Putamen (tissue), 1 donor: ENCODE data around the gene PHF19.

Experiments
- DNase-seq: peaks from one replicate; pipeline ENCODE4 v3.0.0-alpha.2; 2016; ENCODE audit warnings: low spot score

The PHF19 gene

DNA sequence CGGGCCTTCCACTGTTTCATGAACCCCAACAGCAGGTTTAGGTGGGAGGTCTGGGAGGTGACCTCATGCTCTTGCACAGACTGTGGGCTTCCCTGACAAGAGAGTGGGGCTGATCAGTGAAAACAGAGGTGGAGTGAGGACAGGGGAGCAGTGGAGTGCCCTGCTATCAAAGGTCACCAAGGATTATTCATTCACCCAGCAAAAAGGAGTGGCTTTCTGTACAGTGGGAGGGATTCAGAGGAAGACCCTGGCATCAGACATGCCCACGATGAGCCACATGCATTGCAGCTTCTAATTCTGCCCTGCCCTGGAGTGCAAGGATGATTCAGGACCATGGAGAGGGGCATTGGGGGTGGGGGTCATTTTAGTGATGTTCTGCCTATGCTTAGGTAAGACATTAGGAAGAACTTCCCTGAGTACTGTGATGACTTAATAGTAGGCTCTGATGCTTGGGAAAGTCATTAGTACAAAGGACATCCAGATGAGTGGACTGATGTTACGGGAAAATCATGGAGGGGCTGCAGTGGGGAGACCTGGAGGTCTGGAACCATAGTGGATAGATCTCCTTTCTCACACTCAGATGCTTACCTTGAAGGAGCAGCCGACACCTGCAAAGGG lies 36.8 kb upstream of the PHF19 start:
- no peak for DNase-seq

DNA sequence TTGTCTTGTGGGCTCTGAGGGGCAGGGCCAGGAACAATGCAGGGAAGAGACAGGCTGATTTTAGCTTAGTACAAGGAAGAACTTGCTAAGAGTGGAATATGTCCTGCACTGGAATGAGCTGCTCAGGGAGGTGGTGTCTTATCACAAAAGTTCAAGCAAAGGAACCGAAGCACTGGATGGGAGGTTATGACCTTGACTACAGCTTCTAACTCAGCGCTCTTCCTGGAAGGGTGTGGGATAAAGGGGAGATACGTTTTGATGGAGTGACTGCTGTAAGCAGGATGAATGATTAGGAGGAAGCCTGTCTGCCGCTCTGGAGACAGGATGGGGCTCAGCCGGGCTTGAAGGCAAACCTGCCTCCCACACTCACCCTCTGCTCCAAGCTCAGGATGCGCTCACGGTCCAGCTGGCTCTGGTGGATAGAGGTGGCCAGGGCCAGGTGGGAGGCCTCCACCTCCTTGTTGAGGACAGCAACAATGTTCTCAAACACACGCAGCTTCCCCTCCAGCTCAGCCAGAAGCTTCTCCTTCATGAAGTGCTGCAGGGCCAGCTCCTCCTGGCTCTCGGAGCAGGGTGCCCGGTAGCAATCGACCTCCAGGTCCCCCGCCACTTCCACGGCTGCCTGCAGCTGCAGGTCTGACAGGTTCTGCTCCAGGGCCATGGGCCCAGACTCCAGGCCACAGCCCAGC lies 36.1 kb upstream of the PHF19 start:
- DNase-seq, result no peak

DNA sequence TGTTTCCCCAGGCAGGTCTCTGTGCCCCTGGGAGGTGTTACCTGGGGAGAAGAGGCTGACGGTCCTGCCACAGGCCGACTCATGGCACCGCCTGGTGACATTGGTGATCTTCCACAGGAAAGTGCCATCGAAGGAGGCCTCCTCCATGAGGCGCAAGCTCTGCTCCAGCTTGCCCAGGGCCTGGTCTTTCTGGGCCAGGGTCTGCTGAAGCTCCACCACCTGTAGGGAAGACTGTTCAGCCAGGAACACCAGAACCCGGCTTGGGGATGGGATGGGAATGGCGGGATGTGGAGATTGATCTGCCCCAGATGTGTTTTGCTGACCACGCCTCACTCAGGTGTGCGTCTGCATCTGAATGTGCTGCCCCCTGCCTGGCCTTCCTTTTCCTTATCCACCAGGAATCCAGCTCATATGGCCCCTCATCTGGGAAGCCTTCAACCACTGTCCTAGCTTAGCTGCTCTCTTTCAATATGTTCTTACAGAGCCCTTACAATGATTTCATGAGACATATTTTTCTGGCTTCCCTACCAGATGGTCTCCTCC lies 34.4 kb upstream of the PHF19 start:
- no peak for DNase-seq

DNA sequence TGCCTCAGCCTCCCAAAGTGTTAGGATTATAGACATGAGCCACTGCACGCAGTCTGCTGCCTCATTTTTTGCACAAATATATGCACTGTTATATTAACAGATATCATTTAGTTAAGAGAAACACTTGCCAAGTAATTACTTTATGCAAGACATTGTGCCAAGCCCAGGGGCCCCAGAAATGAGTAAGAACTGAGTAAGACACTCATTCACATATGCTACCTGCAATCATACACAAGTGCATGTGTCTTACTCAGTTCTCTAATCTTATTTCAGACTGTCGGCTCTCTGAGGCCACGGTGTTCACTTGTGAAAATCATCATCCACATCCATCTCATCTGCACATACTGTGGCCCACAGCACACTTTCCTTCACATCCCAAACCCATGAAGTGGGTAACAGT lies 33.7 kb upstream of the PHF19 start:
- no peak for DNase-seq

- no peak for DNase-seq
Measured at GRCh38 chr9:120909904-120910303, 32.9 kb upstream of the PHF19 start.

GRCh38 chr9:120905315-120906164 lies 28.6 kb upstream of the PHF19 start:
- DNase-seq, result no peak

GRCh38 chr9:120904978-120905301 lies 28.0 kb upstream of the PHF19 start:
- DNase-seq, result no peak

DNA sequence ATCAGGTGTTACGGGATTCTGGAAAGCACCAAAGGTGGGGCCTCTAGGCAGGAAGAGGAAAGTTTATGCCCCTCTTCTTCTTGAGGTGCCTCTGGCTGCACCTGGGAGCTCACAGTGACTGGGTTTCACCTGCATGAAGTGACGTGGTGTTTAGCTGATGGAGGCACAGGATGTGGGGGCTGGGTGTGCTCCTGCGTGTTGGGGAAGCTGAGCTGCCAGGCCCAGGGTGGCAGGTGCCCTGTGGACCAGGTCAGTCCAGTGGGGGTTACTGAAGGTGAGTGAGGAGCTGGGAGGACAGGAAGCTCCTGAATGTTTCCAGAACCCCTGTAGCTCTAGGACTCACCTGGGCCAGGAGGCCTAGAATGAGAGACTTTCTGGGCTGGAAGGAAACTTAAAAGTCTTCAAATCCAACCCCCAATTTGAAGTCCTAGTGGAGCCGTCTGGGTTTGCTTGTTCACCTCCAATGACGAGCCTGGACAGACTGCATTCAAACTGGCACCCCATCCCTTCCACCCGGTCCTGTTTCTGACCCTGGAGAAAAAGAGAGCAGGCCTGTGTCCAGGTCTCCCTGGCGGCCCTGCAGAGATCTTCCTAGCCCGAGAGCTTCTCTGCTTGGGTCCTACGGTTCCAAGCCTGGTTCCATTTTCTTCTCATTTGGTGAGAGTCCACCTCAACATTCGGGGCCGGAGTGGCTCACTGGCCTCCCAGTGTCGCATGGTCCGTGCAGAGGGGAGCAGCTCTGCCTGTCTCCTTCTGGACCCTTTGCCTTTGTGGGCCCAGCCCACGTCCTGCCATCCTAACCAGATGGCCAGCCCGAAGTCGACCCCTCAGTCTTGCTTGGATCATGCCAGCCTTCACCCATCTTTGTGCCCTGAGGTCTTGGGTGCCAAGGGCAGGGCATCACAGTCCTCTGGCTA lies 27.3 kb upstream of the PHF19 start:
- no peak for DNase-seq

GRCh38 chr9:120902569-120903535 lies 25.9 kb upstream of the PHF19 start:
- DNase-seq, result no peak

GRCh38 chr9:120901755-120902568 lies 25.0 kb upstream of the PHF19 start:
- no peak for DNase-seq

- DNase-seq, result no peak
Measured at GRCh38 chr9:120900824-120901223, 23.8 kb upstream of the PHF19 start.

DNA sequence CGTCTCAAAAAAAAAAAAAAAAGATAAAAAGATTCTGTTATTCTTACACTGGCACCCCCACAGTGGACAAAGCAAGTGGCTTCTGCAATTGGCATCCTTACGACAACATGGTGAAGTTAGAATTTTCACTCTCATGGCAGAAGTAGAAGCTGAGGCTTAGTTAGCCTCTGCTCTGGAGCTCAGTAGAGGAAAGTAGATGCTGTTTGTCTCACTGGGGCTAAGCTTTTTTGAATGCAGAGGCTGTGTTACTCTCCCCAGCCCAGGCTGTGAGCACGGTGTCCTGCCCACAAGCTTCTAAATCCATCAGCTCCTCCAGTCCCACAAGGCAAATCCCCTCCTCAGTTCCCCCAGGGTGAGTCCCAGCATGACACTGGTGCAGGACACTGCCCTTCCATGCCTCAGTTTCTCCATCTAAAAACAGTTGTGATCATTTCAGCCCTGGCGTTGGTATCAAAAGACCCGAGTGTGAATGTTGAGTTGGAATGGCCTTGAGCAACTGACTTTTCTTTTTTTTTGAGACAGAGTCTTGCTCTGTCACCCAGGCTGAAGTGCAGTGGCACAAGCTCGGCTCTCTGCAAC lies 22.6 kb upstream of the PHF19 start:
- DNase-seq, result no peak

DNA sequence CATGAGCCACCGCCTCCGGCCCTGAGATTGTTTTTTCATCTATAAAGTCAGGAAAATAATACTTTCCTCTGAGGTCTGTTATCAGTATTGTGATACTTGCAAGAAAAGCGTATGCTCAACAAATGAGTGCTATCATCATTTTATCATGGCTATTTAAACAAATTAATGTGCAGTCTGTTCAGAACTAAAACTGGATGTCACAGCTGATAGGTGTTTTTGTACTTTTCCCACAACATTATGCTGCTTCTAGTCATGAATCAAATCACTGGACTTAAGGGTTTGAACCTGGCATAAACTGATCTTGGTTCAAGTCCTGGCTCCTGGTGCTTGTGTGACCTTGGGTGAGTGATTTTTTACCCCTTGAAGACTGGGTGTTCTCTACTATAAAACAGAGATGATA lies 21.4 kb upstream of the PHF19 start:
- DNase-seq, result no peak

GRCh38 chr9:120895951-120896350 lies 19.0 kb upstream of the PHF19 start:
- no peak for DNase-seq

DNA sequence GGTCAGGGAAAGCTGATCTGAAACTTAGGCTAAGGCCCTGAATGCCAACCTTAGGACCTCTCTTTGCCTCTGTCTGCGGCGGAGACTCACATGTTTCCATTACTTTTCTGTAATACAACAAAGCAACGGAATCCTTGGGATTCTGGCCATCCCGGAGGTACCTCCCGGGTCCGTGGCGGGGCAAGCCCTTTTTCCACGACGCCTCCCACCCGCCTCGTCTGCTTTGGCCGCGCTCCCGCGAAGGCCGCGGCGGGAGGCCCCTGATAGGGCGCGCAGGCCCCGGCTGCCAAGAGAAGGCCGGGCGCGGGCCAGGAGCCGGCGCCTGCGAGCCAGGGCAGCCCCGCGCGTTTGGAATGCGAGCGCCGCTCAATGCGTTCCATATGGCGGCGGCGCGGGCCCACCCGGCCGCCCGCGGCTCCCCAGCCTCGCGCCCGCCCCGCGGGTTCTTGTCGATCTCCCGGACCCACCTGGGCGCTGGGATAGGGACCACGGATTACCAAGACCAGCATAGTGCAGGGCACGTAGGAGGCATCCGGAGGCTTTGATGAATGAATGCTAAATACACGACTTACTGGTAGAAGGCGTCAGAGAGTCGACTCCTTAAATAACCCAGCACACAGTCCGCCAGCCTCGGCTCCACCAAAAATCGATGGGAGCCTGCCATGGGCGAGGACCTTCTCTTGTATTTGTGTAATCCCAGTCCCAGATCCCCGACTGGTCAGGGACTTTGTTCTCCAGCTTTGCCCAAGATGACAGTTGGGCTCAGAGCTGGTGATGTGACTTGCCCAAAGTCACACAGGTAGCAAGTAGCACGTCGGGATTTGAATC lies 17.5 kb upstream of the PHF19 start:
- DNase-seq, result no peak

DNA sequence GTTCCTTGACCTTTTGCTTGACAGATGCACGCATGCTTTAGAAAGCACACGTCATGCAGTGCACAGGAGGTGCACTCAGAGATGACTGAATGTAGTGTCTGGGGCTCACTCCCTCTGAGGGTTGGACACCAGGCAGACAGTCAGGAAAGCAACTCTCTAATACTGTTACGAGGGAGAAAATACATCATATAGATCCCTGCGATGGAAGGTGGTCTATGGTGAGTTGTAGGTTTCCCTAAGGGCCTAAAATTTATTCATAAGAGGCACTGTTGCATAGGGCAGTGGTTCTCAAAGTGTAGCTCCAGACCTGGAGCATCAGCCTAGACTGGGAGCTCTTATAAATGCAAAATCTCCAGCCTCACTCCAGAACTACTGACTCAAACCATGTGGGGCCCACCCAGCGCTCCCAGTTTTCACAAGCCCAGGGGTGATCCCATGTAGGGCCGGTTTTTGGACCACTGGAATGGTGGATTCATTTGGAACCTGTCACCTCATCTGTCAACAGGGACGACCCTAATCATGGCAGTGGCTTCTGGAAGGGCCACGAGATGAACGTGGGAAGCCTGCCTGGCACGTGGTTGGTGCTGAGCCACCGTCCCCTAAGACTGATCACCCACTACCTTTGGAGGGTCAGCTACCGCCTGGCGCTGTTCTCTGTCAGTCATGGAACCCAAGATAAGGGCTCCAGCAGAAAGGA lies 16.8 kb upstream of the PHF19 start:
- DNase-seq, result no peak

DNA sequence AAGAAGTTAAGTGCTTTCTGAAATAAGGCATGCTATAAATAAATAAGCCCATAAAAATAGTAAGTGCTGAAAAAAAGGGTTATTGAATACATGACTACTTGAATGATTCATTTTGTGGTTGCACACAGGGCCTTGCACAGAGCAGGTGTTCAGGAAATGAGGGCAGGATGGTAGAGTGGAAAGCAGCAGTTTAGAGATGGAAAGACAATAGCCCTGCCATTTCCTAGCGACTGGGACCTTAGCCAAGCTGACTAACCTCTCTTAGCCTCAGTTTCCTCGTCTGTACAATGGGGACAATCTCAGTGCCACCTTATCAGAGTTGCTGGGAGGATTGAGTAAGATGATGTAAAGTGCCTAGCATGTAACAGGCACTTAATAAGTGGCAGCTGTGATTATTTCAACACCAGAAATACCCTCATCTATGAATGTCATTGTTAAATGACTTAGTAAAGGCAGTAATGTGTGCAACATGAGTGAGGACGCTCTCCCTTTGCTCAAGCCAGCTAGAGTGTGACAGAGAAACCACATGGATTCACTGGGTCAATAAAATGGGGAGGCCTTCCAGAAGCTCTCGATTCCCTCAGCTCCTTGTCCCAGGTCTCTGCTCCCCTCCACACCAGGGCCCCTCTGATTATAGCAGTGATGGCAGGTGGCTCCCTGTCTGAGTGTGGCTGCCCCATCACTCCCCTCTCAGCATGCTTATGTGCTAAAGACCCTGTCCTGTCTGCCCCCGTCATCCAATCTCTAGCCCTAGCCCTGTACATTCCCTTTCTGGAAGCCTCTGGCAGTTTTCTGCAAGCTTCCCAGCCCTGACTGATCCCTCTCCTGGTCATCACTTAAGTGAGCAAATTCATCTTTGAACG lies 16.0 kb upstream of the PHF19 start:
- DNase-seq, result no peak
